OCI-LY7 (cell line): ENCODE results near the gene PSG5.
"Not testable (repeated sequence)": the region's sequence is repeated elsewhere in the genome, so short reads cannot be mapped to it uniquely, and the experiment has no call there.

Experiments used
- EZH2phosphoT487 ChIP-seq: fragments of 200-600 bp; sonication (generic); IDR thresholded peaks from 2 replicates; pipeline ENCODE4 v1.6.1; 2018; ENCODE audit warnings: low read depth, borderline replicate concordance, mild to moderate bottlenecking, mixed run types, antibody characterized with exemption, low read length, moderate library complexity, mixed read lengths
- TF ChIP-seq, protein P1 (sequence below): fragments of 200-600 bp; sonication (generic); conservative IDR thresholded peaks from 2 replicates; pipeline ENCODE4 v1.5.1; 2014; ENCODE audit warnings: mild to moderate bottlenecking, antibody characterized with exemption, low read length, moderate library complexity, mixed read lengths

DNA sequence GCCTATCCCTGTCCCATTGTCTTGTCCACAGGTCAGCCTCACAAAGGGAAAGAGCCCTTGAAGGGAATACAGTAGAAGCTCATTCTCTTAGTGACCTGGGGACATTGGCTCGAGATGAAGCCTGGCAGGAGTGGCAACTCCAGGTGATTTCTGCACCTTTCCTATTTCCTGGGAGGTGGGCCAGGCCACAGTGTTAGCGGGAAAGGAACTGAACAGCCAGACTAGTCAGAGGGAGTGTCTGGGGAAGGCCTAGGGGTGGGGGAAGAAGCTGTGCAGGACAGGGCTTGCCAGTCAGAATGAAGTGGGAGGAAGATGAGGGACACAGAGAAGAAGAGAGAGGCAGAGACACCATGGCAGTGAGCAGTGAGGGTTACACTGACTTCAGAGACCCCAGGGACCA is 15.6 kb upstream of the PSG5 start:
- TF ChIP-seq EZH2phosphoT487, result not testable (repeated sequence)
- TF ChIP-seq, protein P1, sequence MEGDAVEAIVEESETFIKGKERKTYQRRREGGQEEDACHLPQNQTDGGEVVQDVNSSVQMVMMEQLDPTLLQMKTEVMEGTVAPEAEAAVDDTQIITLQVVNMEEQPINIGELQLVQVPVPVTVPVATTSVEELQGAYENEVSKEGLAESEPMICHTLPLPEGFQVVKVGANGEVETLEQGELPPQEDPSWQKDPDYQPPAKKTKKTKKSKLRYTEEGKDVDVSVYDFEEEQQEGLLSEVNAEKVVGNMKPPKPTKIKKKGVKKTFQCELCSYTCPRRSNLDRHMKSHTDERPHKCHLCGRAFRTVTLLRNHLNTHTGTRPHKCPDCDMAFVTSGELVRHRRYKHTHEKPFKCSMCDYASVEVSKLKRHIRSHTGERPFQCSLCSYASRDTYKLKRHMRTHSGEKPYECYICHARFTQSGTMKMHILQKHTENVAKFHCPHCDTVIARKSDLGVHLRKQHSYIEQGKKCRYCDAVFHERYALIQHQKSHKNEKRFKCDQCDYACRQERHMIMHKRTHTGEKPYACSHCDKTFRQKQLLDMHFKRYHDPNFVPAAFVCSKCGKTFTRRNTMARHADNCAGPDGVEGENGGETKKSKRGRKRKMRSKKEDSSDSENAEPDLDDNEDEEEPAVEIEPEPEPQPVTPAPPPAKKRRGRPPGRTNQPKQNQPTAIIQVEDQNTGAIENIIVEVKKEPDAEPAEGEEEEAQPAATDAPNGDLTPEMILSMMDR, result not testable (repeated sequence)
